UCSD-AML1 (cell line): ENCODE results near the gene BICRAL.
"Not testable (repeated sequence)": the region's sequence is repeated elsewhere in the genome, so short reads cannot be mapped to it uniquely, and the experiment has no call there.

Experiments used
- DNase-seq: peaks from one replicate; lab custom pipeline; 2025; ENCODE audit not compliant: unreplicated experiment; lab: John Stamatoyannopoulos, UW

Gene BICRAL

GRCh38 chr6:42831237-42831636 lies 49.4 kb downstream of the BICRAL start:
- DNase-seq, result no peak

- DNase-seq, result no peak
Observed at GRCh38 chr6:42834056-42834455, 52.2 kb downstream of the BICRAL start.

GRCh38 chr6:42841844-42842584 lies 60.2 kb downstream of the BICRAL start:
- no peak for DNase-seq

GRCh38 chr6:42845327-42845694 lies 63.5 kb downstream of the BICRAL start:
- no peak for DNase-seq

GRCh38 chr6:42846505-42846904 lies 64.7 kb downstream of the BICRAL start:
- DNase-seq, result no peak

GRCh38 chr6:42848700-42849099 lies 66.8 kb downstream of the BICRAL start:
- DNase-seq, result no peak

GRCh38 chr6:42851599-42851998 lies 69.7 kb downstream of the BICRAL start:
- DNase-seq, result no peak

- no peak for DNase-seq
Observed at GRCh38 chr6:42860036-42860435, 78.2 kb downstream of the BICRAL start.

GRCh38 chr6:42860481-42860880 lies 78.6 kb downstream of the BICRAL start:
- DNase-seq, result no peak

- DNase-seq, result no peak
Observed at GRCh38 chr6:42864602-42865001, 82.8 kb downstream of the BICRAL start.

GRCh38 chr6:42870145-42870936 lies 88.5 kb downstream of the BICRAL start:
- no peak for DNase-seq

- DNase-seq, result no peak
Observed at GRCh38 chr6:42871711-42872110, 89.9 kb downstream of the BICRAL start.

GRCh38 chr6:42873313-42873712 lies 91.5 kb downstream of the BICRAL start:
- no peak for DNase-seq

- DNase-seq, result no peak
Observed at GRCh38 chr6:42877695-42878094, 95.8 kb downstream of the BICRAL start.

- DNase-seq, result peak; percentile 92
Observed at GRCh38 chr6:42879372-42880239, 97.8 kb downstream of the BICRAL start, which contains the start of gene RPL7L1. RPL7L1 (plus strand) TSS chr6:42879616; CDS start chr6:42879911, 295 bp downstream.

- not testable (repeated sequence) for DNase-seq
Observed at GRCh38 chr6:42880240-42880817, 98.5 kb downstream of the BICRAL start.

- not testable (repeated sequence) for DNase-seq
Observed at GRCh38 chr6:42880871-42881270, 99.0 kb downstream of the BICRAL start.

- no peak for DNase-seq
Observed at GRCh38 chr6:42885702-42886101, 103.8 kb downstream of the BICRAL start.

GRCh38 chr6:42888201-42888600 lies 106.3 kb downstream of the BICRAL start:
- DNase-seq, result not testable (repeated sequence)

- DNase-seq, result no peak
Observed at GRCh38 chr6:42889815-42890214, 108.0 kb downstream of the BICRAL start.
